Natural killer cell treated with Interleukin-12 subunit alpha and Interleukin-12 subunit beta and Interleukin-15 and Interleukin-18, amount 100 ng/mL, for 72 hours (primary cell): ENCODE data around the gene TIMM8B. TPM values are rescaled to one million over a fixed set of nuclear protein-coding genes. Genes with fewer than 3 reads are reported as not detected.
"Not testable (repeated sequence)": the region's sequence is repeated elsewhere in the genome, so short reads cannot be mapped to it uniquely, and the experiment has no call there.

ENCODE experiments used
- ATAC-seq, 2 donors: fragments of 150-1000 bp; cut with Tn5 transposase in 1 of 2; sonication (Bioruptor Pico), chemical (Tn5 transposase) in 1 of 2; 2 replicates each; pipeline ENCODE4 v1.10.0; 2021
- DNase-seq: peaks from one replicate; pipeline ENCODE4 v3.0.0; 2022; ENCODE audit warnings: low spot score
- H3K27ac Mint-ChIP-seq, 2 donors: 1 replicate in 1 of 2; 2 replicates in 1 of 2; pipeline ENCODE4 v1.8.0; 2022; ENCODE audit warnings: mixed read lengths in 2 of 2, mild to moderate bottlenecking in 1 of 2, moderate library complexity in 1 of 2
- H3K27me3 Mint-ChIP-seq, 2 donors: 1 replicate in 1 of 2; 2 replicates in 1 of 2; pipeline ENCODE4 v1.8.0; 2022; ENCODE audit warnings: mixed read lengths in 2 of 2
- H3K36me3 Mint-ChIP-seq: one replicate; pipeline ENCODE4 v1.8.0; 2022; ENCODE audit warnings: mixed read lengths
- H3K4me1 Mint-ChIP-seq, 2 donors: 1 replicate in 1 of 2; 2 replicates in 1 of 2; pipeline ENCODE4 v1.8.0; 2022; ENCODE audit warnings: low read depth in 2 of 2, mixed read lengths in 2 of 2, mild to moderate bottlenecking in 1 of 2
- H3K4me3 Mint-ChIP-seq: one replicate; pipeline ENCODE4 v1.8.0; 2022; ENCODE audit warnings: mixed read lengths
- H3K9me3 Mint-ChIP-seq: 2 replicates; pipeline ENCODE4 v1.8.0; 2022; ENCODE audit warnings: mixed read lengths
- total RNA-seq, 2 donors: library from RNA; stranded (reverse); gene quantifications; one replicate each; pipeline ENCODE4 v1.2.3, GENCODE V29; 2022

TIMM8B gene
- total RNA-seq, 2 donors from 2014 or later: 54.6 to 71.1 TPM

GRCh38 chr11:112103446-112103845 lies 16.9 kb upstream of the TIMM8B start:
- H3K4me1 Mint-ChIP-seq: no peaks in the 10 kb centered on the region
- ATAC-seq (no peak), DNase-seq (no peak)
- no peak overlapping the region for H3K27ac Mint-ChIP-seq
- no peaks in the 10 kb centered on the region for H3K36me3 Mint-ChIP-seq
- H3K27me3 Mint-ChIP-seq: no peaks in the 10 kb centered on the region
- H3K4me3 Mint-ChIP-seq: no peak overlapping the region
- H3K9me3 Mint-ChIP-seq: no peaks in the 10 kb centered on the region

GRCh38 chr11:112100462-112100861 lies 13.9 kb upstream of the TIMM8B start:
- peaks cover 5% of the 10 kb centered on the region for H3K36me3 Mint-ChIP-seq
- H3K27ac Mint-ChIP-seq: no peak overlapping the region
- H3K9me3 Mint-ChIP-seq: no peaks in the 10 kb centered on the region
- H3K4me3 Mint-ChIP-seq: no peak overlapping the region
- ATAC-seq (no peak), DNase-seq (no peak)
- H3K4me1 Mint-ChIP-seq: peaks cover 0 to 3% of the 10 kb centered on the region in 2 donors
- no peaks in the 10 kb centered on the region for H3K27me3 Mint-ChIP-seq

GRCh38 chr11:112097734-112098528 lies 11.4 kb upstream of the TIMM8B start:
- Mint-ChIP-seq H3K4me3 (no peak overlapping the region), H3K27me3 (no peaks in the 10 kb centered on the region), H3K9me3 (no peaks in the 10 kb centered on the region), H3K4me1 (peaks cover 0 to 3% of the 10 kb centered on the region in 2 donors), H3K27ac (no peak overlapping the region), H3K36me3 (peaks cover 5% of the 10 kb centered on the region)
- ATAC-seq (no peak), DNase-seq (no peak)

- H3K4me1 Mint-ChIP-seq: peaks cover 3 to 4% of the 10 kb centered on the region in 2 donors
- ATAC-seq (no peak), DNase-seq (no peak)
- no peaks in the 10 kb centered on the region for H3K9me3 Mint-ChIP-seq
- H3K27me3 Mint-ChIP-seq: no peaks in the 10 kb centered on the region
- H3K36me3 Mint-ChIP-seq: peaks cover 17% of the 10 kb centered on the region
- H3K4me3 Mint-ChIP-seq: no peak overlapping the region
- H3K27ac Mint-ChIP-seq: no peak overlapping the region
Measured at GRCh38 chr11:112096194-112096593, 9.6 kb upstream of the TIMM8B start.

- DNase-seq, ATAC-seq, H3K9me3 Mint-ChIP-seq, H3K27me3 Mint-ChIP-seq, H3K27ac Mint-ChIP-seq, H3K4me1 Mint-ChIP-seq, H3K4me3 Mint-ChIP-seq: not testable (repeated sequence)
- H3K36me3 Mint-ChIP-seq: peaks cover 22% of the 10 kb centered on the region
Measured at GRCh38 chr11:112095302-112095701, 8.7 kb upstream of the TIMM8B start.

- no peak for ATAC-seq
- H3K27ac Mint-ChIP-seq: peak overlapping the region; percentile 94 to 96
- DNase-seq: no peak
- H3K9me3 Mint-ChIP-seq: no peaks in the 10 kb centered on the region
- H3K36me3 Mint-ChIP-seq: peaks cover 64% of the 10 kb centered on the region
- H3K4me1 Mint-ChIP-seq: peaks cover 53 to 64% of the 10 kb centered on the region in 2 donors
- peak overlapping the region; percentile 100 for H3K4me3 Mint-ChIP-seq
- no peaks in the 10 kb centered on the region for H3K27me3 Mint-ChIP-seq
Measured at GRCh38 chr11:112087212-112087611, 656 bp upstream of the TIMM8B start.

GRCh38 chr11:112085822-112086421 lies 634 bp downstream of the TIMM8B start:
- Mint-ChIP-seq H3K36me3 (peaks cover 58% of the 10 kb centered on the region), H3K27me3 (no peaks in the 10 kb centered on the region), H3K4me1 (peaks cover 53 to 59% of the 10 kb centered on the region in 2 donors), H3K9me3 (no peaks in the 10 kb centered on the region), H3K4me3 (peak overlapping the region; percentile 100), H3K27ac (peak overlapping the region; percentile 94 to 96)
- DNase-seq (no peak), ATAC-seq (peak; percentile 62 to 64)

GRCh38 chr11:112082729-112083128 lies 3.8 kb downstream of the TIMM8B start:
- Mint-ChIP-seq H3K27ac (peak overlapping the region; percentile 43 to 50), H3K9me3 (no peaks in the 10 kb centered on the region), H3K4me1 (peaks cover 36 to 38% of the 10 kb centered on the region in 2 donors), H3K27me3 (no peaks in the 10 kb centered on the region), H3K4me3 (peak overlapping the region; percentile 52), H3K36me3 (peaks cover 45% of the 10 kb centered on the region)
- no peak for DNase-seq
- peak in 1 of 2 donors; percentile 70 for ATAC-seq

GRCh38 chr11:112073941-112074811 lies 12.4 kb downstream of the TIMM8B start, which contains the start of the genes NKAPD1 and PIH1D2:
NKAPD1 (plus strand) TSS chr11:112074299; CDS start chr11:112075575, 1,276 bp downstream.
PIH1D2 (minus strand) TSS chr11:112074017; CDS start chr11:112073174, 843 bp downstream.
- peaks cover 6% of the 10 kb centered on the region in 2 donors for H3K27me3 Mint-ChIP-seq

GRCh38 chr11:112062923-112063322 lies 23.6 kb downstream of the TIMM8B start:
- no peak overlapping the region for H3K27ac Mint-ChIP-seq
- no peak for ATAC-seq
- no peak overlapping the region for H3K4me3 Mint-ChIP-seq
- no peak for DNase-seq
- H3K9me3 Mint-ChIP-seq: no peaks in the 10 kb centered on the region
- H3K36me3 Mint-ChIP-seq: peaks cover 5% of the 10 kb centered on the region
- H3K4me1 Mint-ChIP-seq: no peaks in the 10 kb centered on the region
- H3K27me3 Mint-ChIP-seq: peaks cover 0 to under 1% of the 10 kb centered on the region in 2 donors

More at GRCh38 chr11:112073941-112074811, 12.4 kb downstream of the TIMM8B start, which contains the start of the genes NKAPD1 and PIH1D2:
- Mint-ChIP-seq H3K4me3 (peak within 1 kb of the TSS; percentile 89), H3K36me3 (peaks cover 13% of the 10 kb centered on the region), H3K9me3 (no peaks in the 10 kb centered on the region), H3K4me1 (peaks cover 22 to 31% of the 10 kb centered on the region in 2 donors), H3K27ac (peak within 1 kb of the TSS; percentile 88)
- ATAC-seq (peak; percentile 92 to 93), DNase-seq (peak; percentile 82)

GRCh38 chr11:112058103-112058502 lies 28.5 kb downstream of the TIMM8B start:
- ATAC-seq (no peak), DNase-seq (no peak)
- H3K4me1 Mint-ChIP-seq: peaks cover 0 to 9% of the 10 kb centered on the region in 2 donors
- no peaks in the 10 kb centered on the region for H3K9me3 Mint-ChIP-seq
- peaks cover 8% of the 10 kb centered on the region for H3K36me3 Mint-ChIP-seq
- H3K27ac Mint-ChIP-seq: no peak overlapping the region
- no peak overlapping the region for H3K4me3 Mint-ChIP-seq
- H3K27me3 Mint-ChIP-seq: no peaks in the 10 kb centered on the region

GRCh38 chr11:112057170-112057569 lies 29.4 kb downstream of the TIMM8B start:
- Mint-ChIP-seq H3K4me3 (peak overlapping the region; percentile 54), H3K4me1 (peaks cover 0 to 9% of the 10 kb centered on the region in 2 donors), H3K9me3 (no peaks in the 10 kb centered on the region), H3K36me3 (peaks cover 9% of the 10 kb centered on the region), H3K27me3 (no peaks in the 10 kb centered on the region), H3K27ac (peak overlapping the region in 1 of 2 donors; percentile 60)
- DNase-seq: no peak
- peak in 1 of 2 donors; percentile 59 for ATAC-seq

GRCh38 chr11:112051768-112052167 lies 34.8 kb downstream of the TIMM8B start:
- no peak for ATAC-seq
- Mint-ChIP-seq H3K4me1 (peaks cover 3 to 7% of the 10 kb centered on the region in 2 donors), H3K27ac (no peak overlapping the region), H3K27me3 (no peaks in the 10 kb centered on the region), H3K9me3 (no peaks in the 10 kb centered on the region), H3K4me3 (no peak overlapping the region), H3K36me3 (peaks cover 34% of the 10 kb centered on the region)
- DNase-seq: no peak
